ENCODE data around the gene EFHC1.

- TF ChIP-seq CTCF (IDR thresholded peaks at IDR 0.05) (no peak), POLR2A (IDR thresholded peaks at IDR 0.05) (no peak), POLR2AphosphoS5 (IDR thresholded peaks at IDR 0.05) (no peak)
Observed at GRCh38 chr6:52391599-52391998, 28.5 kb upstream of the EFHC1 start.

Data from prostate gland (tissue), 2 donors.